ENCODE measurements around the gene MUC5B.

DNA sequence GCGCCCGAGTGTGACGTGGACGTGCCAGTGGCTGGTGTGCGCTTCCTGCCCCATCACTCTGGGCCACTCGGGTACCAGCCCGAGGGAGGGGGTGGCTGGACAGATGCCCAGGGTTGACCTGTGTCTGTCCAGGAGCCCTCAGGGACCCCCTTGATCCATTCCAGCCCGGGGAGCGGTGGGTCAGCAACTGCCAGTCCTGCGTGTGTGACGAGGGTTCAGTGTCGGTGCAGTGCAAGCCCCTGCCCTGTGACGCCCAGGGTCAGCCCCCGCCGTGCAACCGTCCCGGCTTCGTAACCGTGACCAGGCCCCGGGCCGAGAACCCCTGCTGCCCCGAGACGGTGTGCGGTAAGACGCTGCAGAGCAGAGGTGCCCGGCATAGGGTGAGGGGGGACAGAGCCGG is 34.5 kb downstream of the MUC5B start:
- no peak for TF ChIP-seq CTCF (IDR thresholded peaks at IDR 0.05; ENCODE audit: low read length)
- no peak for TF ChIP-seq EZH2 (IDR thresholded peaks at IDR 0.05; ENCODE audit: borderline replicate concordance, low read length)

All from OCI-LY1 (cell line).